H9 (cell line): ENCODE measurements around the gene SFR1. TPM values are rescaled to one million over a fixed set of nuclear protein-coding genes. Genes with fewer than 3 reads are reported as not detected.

ENCODE experiments used
- DNase-seq: peaks from one replicate; pipeline ENCODE4 v3.0.0-alpha.2; 2017
- H2AFZ ChIP-seq: one replicate; pipeline ENCODE4 v1.6.1; 2013; ENCODE audit warnings: mild to moderate bottlenecking, low read length, control low read depth, moderate library complexity
- H2AK5ac ChIP-seq: 2 replicates; pipeline ENCODE4 v1.6.1; 2013; ENCODE audit warnings: low read length, control low read depth, mixed read lengths; ENCODE audit not compliant: insufficient read length
- H2BK120ac ChIP-seq: one replicate; pipeline ENCODE4 v1.6.1; 2013; ENCODE audit warnings: low read depth, mild to moderate bottlenecking, low read length, control low read depth, inconsistent platforms; ENCODE audit not compliant: poor library complexity, severe bottlenecking
- H2BK12ac ChIP-seq: 2 replicates; pipeline ENCODE4 v1.6.1; 2013; ENCODE audit warnings: low read length, control low read depth, mixed read lengths, low read depth; ENCODE audit not compliant: insufficient read length
- H2BK15ac ChIP-seq: 2 replicates; pipeline ENCODE4 v1.6.1; 2013; ENCODE audit warnings: low read depth, low read length, control low read depth
- H2BK20ac ChIP-seq: one replicate; pipeline ENCODE4 v1.6.1; 2013; ENCODE audit warnings: low read depth, mild to moderate bottlenecking, low read length, control low read depth, inconsistent platforms; ENCODE audit not compliant: poor library complexity, severe bottlenecking
- H2BK5ac ChIP-seq: 2 replicates; pipeline ENCODE4 v1.6.1; 2013; ENCODE audit warnings: low read length, control low read depth, mixed read lengths; ENCODE audit not compliant: insufficient read length
- H3K14ac ChIP-seq: 2 replicates; pipeline ENCODE4 v1.6.1; 2013; ENCODE audit warnings: low read length, control low read depth; ENCODE audit not compliant: insufficient read depth
- H3K18ac ChIP-seq: 2 replicates; pipeline ENCODE4 v1.6.1; 2013; ENCODE audit warnings: low read depth, mild to moderate bottlenecking, mixed read lengths, low read length, control low read depth; ENCODE audit not compliant: insufficient read length
- H3K23ac ChIP-seq: 2 replicates; pipeline ENCODE4 v1.6.1; 2013; ENCODE audit warnings: low read length, control low read depth, mixed read lengths, low read depth; ENCODE audit not compliant: insufficient read length
- H3K23me2 ChIP-seq: 2 replicates; pipeline ENCODE4 v1.6.1; 2013; ENCODE audit warnings: low read depth, mild to moderate bottlenecking, mixed read lengths, low read length, control low read depth; ENCODE audit not compliant: insufficient read length, poor library complexity, severe bottlenecking
- H3K27ac ChIP-seq: 2 replicates; pipeline ENCODE4 v1.5.1; 2013; ENCODE audit warnings: low read length, control low read depth, mixed read lengths, low read depth; ENCODE audit not compliant: insufficient read length
- H3K27me3 ChIP-seq: 2 replicates; pipeline ENCODE4 v1.6.1; 2013; ENCODE audit warnings: low read length, control low read depth, inconsistent platforms; ENCODE audit not compliant: insufficient read depth
- H3K4ac ChIP-seq: 2 replicates; pipeline ENCODE4 v1.6.1; 2013; ENCODE audit warnings: low read depth, mild to moderate bottlenecking, control low read depth, inconsistent platforms, low read length, moderate library complexity
- H3K4me1 ChIP-seq: 2 replicates; pipeline ENCODE4 v1.6.1; 2013; ENCODE audit warnings: low read length, control low read depth, inconsistent platforms; ENCODE audit not compliant: insufficient read depth
- H3K4me2 ChIP-seq: 2 replicates; pipeline ENCODE4 v1.6.1; 2013; ENCODE audit warnings: low read length, control low read depth, mixed read lengths; ENCODE audit not compliant: insufficient read length, insufficient read depth
- H3K56ac ChIP-seq: 2 replicates; pipeline ENCODE4 v1.6.1; 2013; ENCODE audit warnings: low read depth, mild to moderate bottlenecking, mixed read lengths, low read length, control low read depth; ENCODE audit not compliant: insufficient read length
- H3K79me1 ChIP-seq: 2 replicates; pipeline ENCODE4 v1.6.1; 2013; ENCODE audit warnings: low read depth, mild to moderate bottlenecking, moderate library complexity, low read length, control low read depth, inconsistent platforms; ENCODE audit not compliant: insufficient read depth, poor library complexity, severe bottlenecking
- H3K79me2 ChIP-seq: 2 replicates; pipeline ENCODE4 v1.6.1; 2013; ENCODE audit warnings: low read length, control low read depth, inconsistent platforms; ENCODE audit not compliant: insufficient read depth
- H3K9ac ChIP-seq: 2 replicates; pipeline ENCODE4 v1.6.1; 2013; ENCODE audit warnings: low read length, control low read depth, mixed read lengths; ENCODE audit not compliant: insufficient read length; ENCODE audit errors: extremely low read depth
- H3K9me3 ChIP-seq: one replicate; pipeline ENCODE4 v1.6.1; 2013; ENCODE audit warnings: low read depth, low read length, inconsistent platforms; ENCODE audit not compliant: control insufficient read depth
- H3T11ph ChIP-seq: one replicate; pipeline ENCODE4 v1.6.1; 2013; ENCODE audit warnings: mild to moderate bottlenecking, low read length, control low read depth, inconsistent platforms
- H4K20me1 ChIP-seq: one replicate; pipeline ENCODE4 v1.6.1; 2013; ENCODE audit not compliant: control insufficient read depth, insufficient read length, insufficient read depth
- H4K5ac ChIP-seq: 2 replicates; pipeline ENCODE4 v1.6.1; 2013; ENCODE audit warnings: low read depth, mild to moderate bottlenecking, mixed read lengths, low read length, control low read depth; ENCODE audit not compliant: insufficient read length
- H4K8ac ChIP-seq: replicated peaks from 2 replicates; pipeline ENCODE4 v1.6.1; 2013; ENCODE audit warnings: low read length, control low read depth, mixed read lengths, low read depth; ENCODE audit not compliant: insufficient read length
- H4K91ac ChIP-seq: 2 replicates; pipeline ENCODE4 v1.6.1; 2013; ENCODE audit warnings: low read depth, mild to moderate bottlenecking, moderate library complexity, mixed read lengths, low read length, control low read depth; ENCODE audit not compliant: insufficient read length
- H3K27ac Mint-ChIP-seq, 3 experiments: 2 replicates in 2 of 3; 3 replicates in 1 of 3; pipeline ENCODE4 v1.8.0; 2020 to 2021; ENCODE audit warnings: mixed read lengths in 3 of 3, mild to moderate bottlenecking in 1 of 3, moderate library complexity in 1 of 3
- H3K27me3 Mint-ChIP-seq: 2 replicates; pipeline ENCODE4 v1.8.0; 2021; ENCODE audit warnings: low read depth, mild to moderate bottlenecking, moderate library complexity, mixed read lengths
- H3K36me3 Mint-ChIP-seq, 3 experiments: 2 replicates in 2 of 3; 3 replicates in 1 of 3; pipeline ENCODE4 v1.8.0; 2020 to 2021; ENCODE audit warnings: low read depth in 3 of 3, mixed read lengths in 3 of 3; ENCODE audit not compliant: insufficient read depth in 1 of 3
- H3K4me1 Mint-ChIP-seq, 2 experiments: 2 replicates each; pipeline ENCODE4 v1.8.0; 2020; ENCODE audit warnings: mixed read lengths in 2 of 2
- H3K4me3 Mint-ChIP-seq, 2 experiments: 2 replicates in 1 of 2; 3 replicates in 1 of 2; pipeline ENCODE4 v1.8.0; 2020 to 2021; ENCODE audit warnings: mild to moderate bottlenecking in 2 of 2, mixed read lengths in 2 of 2, moderate library complexity in 1 of 2
- H3K9me3 Mint-ChIP-seq, 2 experiments: 2 replicates in 1 of 2; 3 replicates in 1 of 2; pipeline ENCODE4 v1.8.0; 2020; ENCODE audit warnings: mild to moderate bottlenecking in 2 of 2, mixed read lengths in 2 of 2, moderate library complexity in 1 of 2
- CTCF ChIP-seq: fragments of 200-600 bp; sonication (generic); conservative IDR thresholded peaks from 3 replicates; pipeline ENCODE4 v1.8.0; 2021; ENCODE audit warnings: antibody characterized with exemption, mild to moderate bottlenecking
- WGBS: extraction: QIAGEN DNeasy Blood & Tissue Kit; methylation state at CpG from one replicate; pipeline ENCODE4 v1.1.7; 2013; ENCODE audit warnings: missing lambda C conversion rate, low lambda C conversion rate, mixed read lengths; ENCODE audit not compliant: insufficient read length; ENCODE audit errors: extremely low coverage; 5-methylcytosine and 5-hydroxymethylcytosine counted together
- total RNA-seq: library from RNA; stranded (reverse); gene quantifications from 2 replicates; pipeline ENCODE4 v1.2.1, GENCODE V29; 2021

SFR1 gene
- total RNA-seq, 1 experiment from 2014 or later = 6.5 TPM

- Histone ChIP-seq H3K4me1 (no peaks in the 10 kb centered on the region; the same call in 1 of the 2 replicates), H4K20me1 (no peaks in the 10 kb centered on the region), H3K79me1 (no peaks in the 10 kb centered on the region), H3K23me2 (no peaks in the 10 kb centered on the region), H3K27ac (no peak overlapping the region), H2AFZ (no peak overlapping the region), H2BK12ac (no peak overlapping the region), H4K5ac (no peak overlapping the region), H3T11ph (no peak overlapping the region), H4K8ac (no peak overlapping the region), H3K27me3 (no peaks in the 10 kb centered on the region), H2BK120ac (no peak overlapping the region), H2BK20ac (no peak overlapping the region), H3K14ac (no peak overlapping the region), H4K91ac (no peak overlapping the region), H3K4ac (no peak overlapping the region), H3K9ac (no peak overlapping the region), H3K56ac (no peak overlapping the region), H2BK15ac (no peak overlapping the region), H2AK5ac (no peak overlapping the region), H2BK5ac (no peak overlapping the region), H3K23ac (no peak overlapping the region), H3K4me2 (no peak overlapping the region), H3K9me3 (no peaks in the 10 kb centered on the region), H3K79me2 (no peaks in the 10 kb centered on the region), H3K18ac (no peak overlapping the region)
- H3K27me3 Mint-ChIP-seq = peaks cover 3% of the 10 kb centered on the region; the same call in 1 of the 2 replicates
- peaks cover 0 to 6% (median 2%) of the 10 kb centered on the region in 3 experiments; a peak in 3 of 7 replicates for H3K36me3 Mint-ChIP-seq
- peaks cover 6 to 14% of the 10 kb centered on the region in 2 experiments for H3K4me1 Mint-ChIP-seq
- peaks cover 7% of the 10 kb centered on the region in 2 experiments; a peak in 3 of 5 replicates for H3K9me3 Mint-ChIP-seq
- H3K27ac Mint-ChIP-seq = no peak overlapping the region; a peak in 1 of 7 replicates
- H3K4me3 Mint-ChIP-seq = no peak overlapping the region
- no CpG with 5 or more reads among the region's 1 CpG for WGBS
- no peak for DNase-seq
- no peak for TF ChIP-seq CTCF
Observed at GRCh38 chr10:104101902-104102301, 20.1 kb upstream of the SFR1 start.
